Ovary (tissue), 3 donors: ENCODE data around the gene MCEMP1.

Experiments used
- CTCF ChIP-seq, 3 donors: fragments of 450-650 bp in 2 of 3; fragments of 200-600 bp in 1 of 3; IDR thresholded peaks; one replicate each; pipeline versions ENCODE4 v1.5.1 to v1.8.0; 2016 to 2022; ENCODE audit warnings: antibody characterized with exemption in 3 of 3, mild to moderate bottlenecking in 1 of 3
- EP300 ChIP-seq: sonication (generic); formaldehyde crosslinking; IDR thresholded peaks from one replicate; pipeline ENCODE4 v1.6.1; 2017; ENCODE audit warnings: antibody characterized with exemption
- POLR2A ChIP-seq: fragments of 450-650 bp; IDR thresholded peaks from one replicate; pipeline ENCODE4 v1.6.1; 2017; ENCODE audit warnings: antibody characterized with exemption, mild to moderate bottlenecking, moderate library complexity
- donor health status: DM: no; HTN: no; CAD: no.

GRCh38 chr19:7722231-7722651, 45.4 kb downstream of the MCEMP1 start:
- no peak for TF ChIP-seq EP300
- TF ChIP-seq POLR2A = no peak
- no peak for TF ChIP-seq CTCF (IDR thresholded peaks at IDR 0.05)
